ENCODE measurements around the gene WWOX.

- TF ChIP-seq POLR2A (IDR thresholded peaks at IDR 0.05) (no peak), CTCF (IDR thresholded peaks at IDR 0.05) (no peak), POLR2AphosphoS5 (IDR thresholded peaks at IDR 0.05) (no peak), EP300 (IDR thresholded peaks at IDR 0.05) (no peak)
Measured at GRCh38 chr16:78435260-78435659, 335.8 kb downstream of the WWOX start.
